ENCODE measurements around the gene CHRM3. TPM values are rescaled to one million over a fixed set of nuclear protein-coding genes. Genes with fewer than 3 reads are reported as not detected.

The CHRM3 gene
- total RNA-seq, 1 experiment from 2014 or later = 4.2 TPM

GRCh38 chr1:239382666-239383065 is 3.7 kb upstream of the CHRM3 start:
- H4K20me1 ChIP-seq (ENCODE audit: control insufficient read depth, insufficient read depth, insufficient read length) = no peaks in the 10 kb centered on the region
- H4K5ac ChIP-seq (ENCODE audit: insufficient read length, low read depth, low read length) = no peak overlapping the region
- peaks cover 19% of the 10 kb centered on the region for H3K23me2 ChIP-seq (ENCODE audit: insufficient read length, low read depth, low read length, poor library complexity, severe bottlenecking)
- no peak overlapping the region for H2BK120ac ChIP-seq (ENCODE audit: low read depth, low read length, poor library complexity, severe bottlenecking)
- no peak overlapping the region for H2BK15ac ChIP-seq (ENCODE audit: low read depth, low read length)
- no peak overlapping the region for H3K4me2 ChIP-seq (ENCODE audit: insufficient read depth, insufficient read length, low read length)
- no CpG with 5 or more reads among the region's 5 CpGs for WGBS (ENCODE audit: extremely low coverage, insufficient read length, low lambda C conversion rate)
- H3K14ac ChIP-seq (ENCODE audit: insufficient read depth, low read length) = no peak overlapping the region
- H2BK20ac ChIP-seq (ENCODE audit: low read depth, low read length, poor library complexity, severe bottlenecking) = no peak overlapping the region
- H3K36me3 Mint-ChIP-seq (ENCODE audit: insufficient read depth in 1 of 3, low read depth in 3 of 3) = no peaks in the 10 kb centered on the region; a peak in 1 of 7 replicates
- H3K4ac ChIP-seq (ENCODE audit: low read depth, low read length) = no peak overlapping the region
- no peaks in the 10 kb centered on the region for H3K4me1 ChIP-seq (ENCODE audit: insufficient read depth, low read length)
- peaks cover 2% of the 10 kb centered on the region; the same call in 1 of the 2 replicates for H3K27me3 ChIP-seq (ENCODE audit: insufficient read depth, low read length)
- no peaks in the 10 kb centered on the region for H3K9me3 ChIP-seq (ENCODE audit: control insufficient read depth, low read depth, low read length)
- H2BK12ac ChIP-seq (ENCODE audit: insufficient read length, low read depth, low read length) = no peak overlapping the region
- H3K56ac ChIP-seq (ENCODE audit: insufficient read length, low read depth, low read length) = no peak overlapping the region
- peaks cover 34% of the 10 kb centered on the region for H3K27me3 Mint-ChIP-seq (ENCODE audit: low read depth)
- no peak overlapping the region for H2BK5ac ChIP-seq (ENCODE audit: insufficient read length, low read length)
- no peak overlapping the region for H3T11ph ChIP-seq (ENCODE audit: low read length)
- peaks cover 0 to 2% of the 10 kb centered on the region in 2 experiments; a peak in 3 of 5 replicates for H3K9me3 Mint-ChIP-seq
- no peaks in the 10 kb centered on the region for H3K79me2 ChIP-seq (ENCODE audit: insufficient read depth, low read length)
- no peak overlapping the region for H3K18ac ChIP-seq (ENCODE audit: insufficient read length, low read depth, low read length)
- H3K4me3 Mint-ChIP-seq = no peak overlapping the region
- H3K23ac ChIP-seq (ENCODE audit: insufficient read length, low read depth, low read length) = no peak overlapping the region
- no peak overlapping the region for H3K27ac Mint-ChIP-seq
- peaks cover 10 to 16% of the 10 kb centered on the region in 2 experiments for H3K4me1 Mint-ChIP-seq
- H2AK5ac ChIP-seq (ENCODE audit: insufficient read length, low read length) = no peak overlapping the region
- DNase-seq = no peak
- no peak overlapping the region for H2AFZ ChIP-seq (ENCODE audit: low read length)
- H3K27ac ChIP-seq (ENCODE audit: insufficient read length, low read depth, low read length) = no peak overlapping the region
- H4K91ac ChIP-seq (ENCODE audit: insufficient read length, low read depth, low read length) = no peak overlapping the region
- no peaks in the 10 kb centered on the region for H3K79me1 ChIP-seq (ENCODE audit: insufficient read depth, low read depth, low read length, poor library complexity, severe bottlenecking)
- H4K8ac ChIP-seq (replicated peaks; ENCODE audit: insufficient read length, low read depth, low read length) = no peak overlapping the region
- no peak overlapping the region for H3K9ac ChIP-seq (ENCODE audit: extremely low read depth, insufficient read length, low read length)
- TF ChIP-seq CTCF (conservative IDR thresholded peaks at IDR 0.05) = no peak

Measured in H9 (cell line).